Astrocyte (in vitro differentiated cells and primary cell): ENCODE measurements around the gene KDF1. TPM values are rescaled to one million over a fixed set of nuclear protein-coding genes. Genes with fewer than 3 reads are reported as not detected.
"Not testable (repeated sequence)": the region's sequence is repeated elsewhere in the genome, so short reads cannot be mapped to it uniquely, and the experiment has no call there.

Experiments
- DNase-seq: peaks from one replicate; pipeline ENCODE4 v3.0.0-alpha.2; 2010; ENCODE audit warnings: low read depth
- FAIRE-seq: peaks from 2 replicates; lab custom pipeline; 2011; peaks lifted over from hg19 to GRCh38; lab: Jason Lieb, UNC
- H2AFZ ChIP-seq: 2 replicates; pipeline ENCODE4 v1.6.0; 2012; ENCODE audit warnings: low read depth, low read length, inconsistent platforms
- H3K27ac ChIP-seq: 2 replicates; pipeline ENCODE4 v1.5.1; 2011; ENCODE audit warnings: low read depth, low read length, inconsistent platforms
- H3K27me3 ChIP-seq: 2 replicates; pipeline ENCODE4 v1.6.0; 2011; ENCODE audit warnings: low read length, inconsistent platforms; ENCODE audit not compliant: insufficient read depth
- H3K36me3 ChIP-seq: 2 replicates; pipeline ENCODE4 v1.5.1; 2011; ENCODE audit warnings: low read length, inconsistent platforms; ENCODE audit not compliant: insufficient read depth
- H3K4me1 ChIP-seq: 2 replicates; pipeline ENCODE4 v1.5.1; 2011; ENCODE audit warnings: low read length, inconsistent platforms; ENCODE audit not compliant: insufficient read depth
- H3K4me2 ChIP-seq: 2 replicates; pipeline ENCODE4 v1.6.0; 2012; ENCODE audit warnings: low read length, inconsistent platforms
- H3K4me3 ChIP-seq: 2 replicates; pipeline ENCODE4 v1.5.1; 2011; ENCODE audit warnings: low read depth, mild to moderate bottlenecking, low read length, inconsistent platforms; ENCODE audit not compliant: insufficient read depth
- H3K79me2 ChIP-seq: 2 replicates; pipeline ENCODE4 v1.6.0; 2012; ENCODE audit warnings: mild to moderate bottlenecking, low read length, inconsistent platforms; ENCODE audit not compliant: insufficient read depth
- H3K9ac ChIP-seq: 2 replicates; pipeline ENCODE4 v1.6.0; 2012; ENCODE audit warnings: mild to moderate bottlenecking, low read length, inconsistent platforms
- H3K9me3 ChIP-seq: 2 replicates; pipeline ENCODE4 v1.5.1; 2012; ENCODE audit warnings: low read depth, mild to moderate bottlenecking, low read length, inconsistent platforms; ENCODE audit not compliant: insufficient read depth
- H4K20me1 ChIP-seq: 2 replicates; pipeline ENCODE4 v1.6.0; 2012; ENCODE audit warnings: low read length, inconsistent platforms; ENCODE audit not compliant: insufficient read depth
- H3K27ac Mint-ChIP-seq: one replicate; pipeline ENCODE4 v1.8.0; 2021; ENCODE audit warnings: mild to moderate bottlenecking, mixed read lengths; ENCODE audit not compliant: unreplicated experiment
- H3K27me3 Mint-ChIP-seq: one replicate; pipeline ENCODE4 v1.8.0; 2021; ENCODE audit warnings: low read depth, mixed read lengths; ENCODE audit not compliant: unreplicated experiment
- H3K36me3 Mint-ChIP-seq: one replicate; pipeline ENCODE4 v1.8.0; 2021; ENCODE audit warnings: low read depth, mixed read lengths; ENCODE audit not compliant: unreplicated experiment
- H3K4me1 Mint-ChIP-seq: one replicate; pipeline ENCODE4 v1.8.0; 2021; ENCODE audit warnings: low read depth, mixed read lengths; ENCODE audit not compliant: unreplicated experiment
- H3K4me3 Mint-ChIP-seq: one replicate; pipeline ENCODE4 v1.8.0; 2021; ENCODE audit warnings: mild to moderate bottlenecking, moderate library complexity, mixed read lengths; ENCODE audit not compliant: unreplicated experiment
- H3K9me3 Mint-ChIP-seq: one replicate; pipeline ENCODE4 v1.8.0; 2021; ENCODE audit warnings: mild to moderate bottlenecking, mixed read lengths; ENCODE audit not compliant: unreplicated experiment
- CTCF ChIP-seq: IDR thresholded peaks from 2 replicates; pipeline ENCODE4 v1.5.1; 2011; ENCODE audit warnings: low read depth, mild to moderate bottlenecking, inconsistent platforms, low read length, moderate library complexity; ENCODE audit not compliant: insufficient read depth
- EZH2 ChIP-seq: IDR thresholded peaks from 2 replicates; pipeline ENCODE4 v1.6.1; 2012; ENCODE audit warnings: mild to moderate bottlenecking, low read length, inconsistent platforms; ENCODE audit not compliant: insufficient read depth
- total RNA-seq: library from RNA; stranded (reverse); gene quantifications from 2 replicates; pipeline ENCODE4 v1.2.1, GENCODE V29; 2021

The KDF1 gene
- total RNA-seq, 1 donor from 2014 or later, result 0.54 TPM

DNA sequence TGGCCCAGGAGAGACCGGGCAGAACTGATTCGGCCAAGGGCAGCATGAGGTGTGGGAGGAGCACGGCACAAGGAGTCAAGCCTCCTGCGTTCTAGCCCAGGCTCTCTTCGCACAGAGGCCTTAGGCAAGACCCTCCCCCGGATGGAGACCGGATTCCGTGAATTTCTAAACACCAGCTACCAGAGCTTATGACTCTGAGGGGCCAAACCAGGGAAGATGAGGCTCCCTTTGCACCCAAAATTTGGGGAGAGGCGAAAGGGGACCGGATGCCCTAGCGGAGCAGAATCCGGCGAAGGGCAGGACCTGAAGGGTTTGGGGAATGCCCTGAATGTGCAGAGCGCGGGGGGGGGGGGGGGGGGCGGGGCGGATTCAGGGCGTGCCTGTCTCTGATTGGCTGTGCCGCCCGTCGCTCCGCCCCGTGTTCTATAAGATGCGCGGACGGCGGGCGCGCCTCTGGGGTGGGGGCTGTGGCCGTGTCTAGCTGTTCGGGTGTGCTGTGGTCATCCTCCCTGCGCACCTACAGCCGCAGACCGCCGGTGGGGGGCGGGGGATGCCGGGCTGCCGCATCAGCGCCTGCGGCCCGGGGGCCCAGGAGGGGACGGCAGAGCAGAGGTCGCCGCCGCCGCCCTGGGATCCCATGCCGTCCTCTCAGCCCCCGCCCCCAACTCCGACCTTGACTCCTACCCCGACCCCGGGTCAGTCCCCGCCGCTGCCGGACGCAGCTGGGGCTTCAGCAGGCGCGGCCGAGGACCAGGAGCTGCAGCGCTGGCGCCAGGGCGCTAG, 33.2 kb upstream of the KDF1 start, which contains the start of gene TRNP1:
Gene TRNP1 (plus strand): TSS at position 456 of the 783 bp plus-strand sequence. CDS start 95 bp downstream, at position 551.
- Mint-ChIP-seq H3K27ac (no peak within 1 kb of the TSS), H3K27me3 (no peaks in the 10 kb centered on the region)

GRCh38 chr1:26991310-26992116, 31.2 kb upstream of the KDF1 start:
- peaks cover 11% of the 10 kb centered on the region for H3K79me2 ChIP-seq
- no peak for DNase-seq
- H3K4me1 ChIP-seq, result peaks cover 34% of the 10 kb centered on the region

More for the DNA sequence above, 33.2 kb upstream of the KDF1 start, which contains the start of gene TRNP1:
- H2AFZ ChIP-seq, result peak within 1 kb of the TSS; percentile 82
- no peaks in the 10 kb centered on the region for H3K36me3 ChIP-seq
- no peaks in the 10 kb centered on the region for H3K27me3 ChIP-seq
- H3K9ac ChIP-seq, result peak within 1 kb of the TSS; percentile 75
- TF ChIP-seq CTCF (no peak), EZH2 (no peak)
- H3K27ac ChIP-seq, result peak within 1 kb of the TSS; percentile 8
- Mint-ChIP-seq H3K4me1 (peaks cover 40% of the 10 kb centered on the region), H3K4me3 (peak within 1 kb of the TSS; percentile 90), H3K36me3 (peaks cover 6% of the 10 kb centered on the region), H3K9me3 (no peaks in the 10 kb centered on the region)
- H3K79me2 ChIP-seq, result peaks cover 11% of the 10 kb centered on the region
- H3K4me1 ChIP-seq, result peaks cover 42% of the 10 kb centered on the region
- FAIRE-seq, result no peak
- no peaks in the 10 kb centered on the region for H3K9me3 ChIP-seq
- H3K4me2 ChIP-seq, result peak within 1 kb of the TSS; percentile 90
- H3K4me3 ChIP-seq, result peak within 1 kb of the TSS; percentile 64
- peak; percentile 45 for DNase-seq
- peaks cover 18% of the 10 kb centered on the region for H4K20me1 ChIP-seq

DNA sequence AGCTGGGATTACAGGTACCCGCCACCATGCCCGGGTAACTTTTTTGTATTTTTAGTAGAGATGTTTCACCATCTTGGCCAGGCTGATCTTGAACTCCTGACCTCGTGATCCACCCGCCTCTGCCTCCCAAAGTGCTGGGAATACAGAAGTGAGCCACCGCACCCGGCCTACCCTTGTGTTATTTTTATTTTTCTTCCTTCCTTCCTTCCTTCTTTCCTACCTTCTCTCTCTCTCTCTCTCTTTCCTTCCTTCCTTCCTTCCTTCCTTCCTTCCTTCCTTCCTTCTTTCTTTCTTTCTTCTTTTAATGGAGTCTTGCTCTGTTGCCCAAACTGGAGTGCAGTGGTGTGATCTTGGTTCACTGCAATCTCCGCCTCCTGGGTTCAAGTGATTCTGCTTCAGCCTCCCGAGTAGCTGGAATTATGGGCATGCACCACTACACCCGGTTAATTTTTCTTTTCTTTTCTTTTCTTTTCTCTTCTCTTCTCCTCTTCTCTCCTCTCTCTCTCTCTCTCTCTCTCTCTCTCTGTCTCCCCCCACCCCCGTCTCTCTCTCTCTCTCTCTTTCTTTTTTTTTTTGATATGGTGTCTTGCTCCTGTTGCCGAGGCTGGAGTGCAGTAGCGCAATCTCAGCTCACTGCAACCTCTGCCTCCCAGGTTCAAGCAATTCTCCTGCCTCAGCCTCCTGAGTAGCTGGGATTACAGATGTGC, 29.3 kb upstream of the KDF1 start:
- not testable (repeated sequence) for H3K27ac Mint-ChIP-seq, H3K36me3 ChIP-seq, H3K4me2 ChIP-seq, DNase-seq, H3K9ac ChIP-seq, H3K79me2 ChIP-seq, H2AFZ ChIP-seq, H3K27me3 ChIP-seq, H3K9me3 ChIP-seq, H4K20me1 ChIP-seq, H3K9me3 Mint-ChIP-seq, H3K36me3 Mint-ChIP-seq, FAIRE-seq, H3K27ac ChIP-seq, H3K4me3 Mint-ChIP-seq, H3K4me3 ChIP-seq
- Mint-ChIP-seq H3K4me1 (peaks cover 17% of the 10 kb centered on the region), H3K27me3 (peaks cover 14% of the 10 kb centered on the region)
- H3K4me1 ChIP-seq, result peaks cover 21% of the 10 kb centered on the region

More at GRCh38 chr1:26991310-26992116, 31.2 kb upstream of the KDF1 start:
- TF ChIP-seq CTCF (no peak), EZH2 (no peak)
- H3K9me3 Mint-ChIP-seq, result no peaks in the 10 kb centered on the region
- no peak for FAIRE-seq
- peak overlapping the region; percentile 38 for H3K27ac Mint-ChIP-seq
- H3K27me3 Mint-ChIP-seq, result peaks cover 6% of the 10 kb centered on the region
- Histone ChIP-seq H4K20me1 (peaks cover 18% of the 10 kb centered on the region), H3K27ac (no peak overlapping the region), H3K9me3 (no peaks in the 10 kb centered on the region), H3K4me3 (no peak overlapping the region), H3K36me3 (no peaks in the 10 kb centered on the region), H3K27me3 (no peaks in the 10 kb centered on the region), H3K9ac (no peak overlapping the region), H2AFZ (no peak overlapping the region), H3K4me2 (peak overlapping the region; percentile 69)
- peak overlapping the region; percentile 40 for H3K4me3 Mint-ChIP-seq
- H3K36me3 Mint-ChIP-seq, result peaks cover 4% of the 10 kb centered on the region
- peaks cover 31% of the 10 kb centered on the region for H3K4me1 Mint-ChIP-seq
